IMR-90 (cell line): ENCODE data around the gene NFIX. TPM values are rescaled to one million over a fixed set of nuclear protein-coding genes. Genes with fewer than 3 reads are reported as not detected.

Experiments
- ATAC-seq: fragments of 200-7000 bp; cut with Tn5 transposase; 2 replicates; pipeline ENCODE4 v1.9.1; 2020; ENCODE audit warnings: low read depth, mild to moderate bottlenecking, moderate library complexity
- BruUV-seq: library from RNA; stranded (reverse); fragments of 400-500 nt; replicated peaks from 2 replicates; lab custom pipeline; 2021; lab: Mats Ljungman, UMichigan
- CTCF ChIA-PET: fragments of 300-600 bp; formaldehyde crosslinking; extraction: SDS; loops from one replicate; lab custom pipeline; 2021; ENCODE audit warnings: antibody characterized with exemption; lab: Yijun Ruan, JAX
- POLR2A ChIA-PET: fragments of 300-600 bp; sonication (Branson Sonifier 250); formaldehyde crosslinking; loops from one replicate; lab custom pipeline; 2022; ENCODE audit warnings: antibody characterized with exemption; ENCODE audit not compliant: unreplicated experiment; lab: Charles Lee
- DNase-seq: peaks from one replicate; pipeline ENCODE4 v3.0.0; 2013
- H2AFZ ChIP-seq: replicated peaks from 2 replicates; pipeline ENCODE3; 2013; ENCODE audit warnings: low read length, mild to moderate bottlenecking; ENCODE audit not compliant: poor library complexity
- H2AK5ac ChIP-seq: 2 replicates; pipeline ENCODE4 v1.6.1; 2013; ENCODE audit warnings: low read depth, low read length, inconsistent platforms
- H2AK9ac ChIP-seq: replicated peaks from 2 replicates; pipeline ENCODE3; 2013; ENCODE audit warnings: mild to moderate bottlenecking, low read depth, low read length, moderate library complexity; ENCODE audit not compliant: poor library complexity
- H2BK120ac ChIP-seq: 2 replicates; pipeline ENCODE4 v1.6.1; 2013; ENCODE audit warnings: low read depth, low read length, inconsistent platforms
- H2BK15ac ChIP-seq: 3 replicates; pipeline ENCODE4 v1.6.1; 2013; ENCODE audit warnings: low read depth, low read length, inconsistent platforms
- H2BK20ac ChIP-seq: 2 replicates; pipeline ENCODE4 v1.6.1; 2013; ENCODE audit warnings: low read depth, mild to moderate bottlenecking, inconsistent platforms, low read length, moderate library complexity
- H2BK5ac ChIP-seq: 2 replicates; pipeline ENCODE4 v1.6.1; 2013; ENCODE audit warnings: mild to moderate bottlenecking, low read depth, low read length, inconsistent platforms; ENCODE audit not compliant: poor library complexity, severe bottlenecking
- H3K14ac ChIP-seq: replicated peaks from 2 replicates; pipeline ENCODE4 v1.6.1; 2013; ENCODE audit warnings: low read depth, low read length, inconsistent platforms
- H3K18ac ChIP-seq: 2 replicates; pipeline ENCODE4 v1.6.1; 2013; ENCODE audit warnings: low read depth, low read length, control low read depth
- H3K23ac ChIP-seq: 2 replicates; pipeline ENCODE4 v1.6.1; 2013; ENCODE audit warnings: low read depth, low read length, inconsistent platforms
- H3K27ac ChIP-seq: 2 replicates; pipeline ENCODE4 v1.5.1; 2013; ENCODE audit warnings: mild to moderate bottlenecking, control low read depth, low read length; ENCODE audit not compliant: insufficient read depth
- H3K27me3 ChIP-seq: 2 replicates; pipeline ENCODE4 v1.6.1; 2013; ENCODE audit warnings: low read length; ENCODE audit not compliant: control insufficient read depth, insufficient read depth
- H3K36me3 ChIP-seq: 2 replicates; pipeline ENCODE4 v1.6.1; 2013; ENCODE audit warnings: low read length, mixed read lengths; ENCODE audit not compliant: control insufficient read depth, insufficient read depth
- H3K4ac ChIP-seq: 2 replicates; pipeline ENCODE4 v1.6.1; 2013; ENCODE audit warnings: low read depth, low read length, inconsistent platforms
- H3K4me1 ChIP-seq: 2 replicates; pipeline ENCODE4 v1.6.1; 2013; ENCODE audit warnings: low read length, mixed read lengths; ENCODE audit not compliant: control insufficient read depth, insufficient read depth
- H3K4me2 ChIP-seq: 2 replicates; pipeline ENCODE4 v1.6.1; 2013; ENCODE audit warnings: low read depth, mild to moderate bottlenecking, control low read depth, low read length, moderate library complexity
- H3K4me3 ChIP-seq: 2 replicates; pipeline ENCODE4 v1.5.1; 2013; ENCODE audit warnings: low read depth, mild to moderate bottlenecking, control low read depth, low read length, moderate library complexity; ENCODE audit not compliant: insufficient read depth
- H3K56ac ChIP-seq: 2 replicates; pipeline ENCODE4 v1.6.1; 2013; ENCODE audit warnings: low read length, inconsistent platforms; ENCODE audit not compliant: insufficient read depth; ENCODE audit errors: extremely low read depth
- H3K79me1 ChIP-seq, 2 experiments: 2 replicates each; pipeline ENCODE4 v1.6.1; 2013; ENCODE audit warnings: low read length in 2 of 2, inconsistent platforms in 1 of 2, low read depth in 1 of 2
- H3K9ac ChIP-seq: 2 replicates; pipeline ENCODE4 v1.6.1; 2013; ENCODE audit warnings: low read depth, low read length, control low read depth
- H3K9me1 ChIP-seq: 2 replicates; pipeline ENCODE4 v1.6.1; 2013; ENCODE audit warnings: low read length, inconsistent platforms; ENCODE audit not compliant: insufficient read depth
- H3K9me3 ChIP-seq: 2 replicates; pipeline ENCODE4 v1.6.1; 2013; ENCODE audit warnings: low read length; ENCODE audit not compliant: control insufficient read depth, insufficient read depth
- H4K20me1 ChIP-seq: 2 replicates; pipeline ENCODE4 v1.6.1; 2013; ENCODE audit warnings: low read length, inconsistent platforms; ENCODE audit not compliant: insufficient read depth
- H4K5ac ChIP-seq: 2 replicates; pipeline ENCODE4 v1.6.1; 2013; ENCODE audit warnings: mild to moderate bottlenecking, low read depth, low read length, control low read depth
- H4K8ac ChIP-seq, 2 experiments: 2 replicates each; pipeline ENCODE4 v1.6.1; 2013; ENCODE audit warnings: low read depth in 2 of 2, low read length in 2 of 2, control low read depth in 1 of 2, inconsistent platforms in 1 of 2
- H4K91ac ChIP-seq: 2 replicates; pipeline ENCODE4 v1.6.1; 2013; ENCODE audit warnings: low read depth, low read length, inconsistent platforms; ENCODE audit not compliant: insufficient read depth
- CEBPB ChIP-seq: IDR thresholded peaks from 2 replicates; pipeline ENCODE4 v1.6.1; 2012; ENCODE audit warnings: low read depth, low read length, improper control_type of control experiment
- CHD1 ChIP-seq: IDR thresholded peaks from 2 replicates; pipeline ENCODE4 v1.6.1; 2012; ENCODE audit warnings: low read depth, low read length, improper control_type of control experiment
- FOS ChIP-seq: fragments of 150-350 bp; IDR thresholded peaks from 2 replicates; pipeline ENCODE4 v1.6.1; 2016; ENCODE audit warnings: low read depth, low read length
- MAFK ChIP-seq: IDR thresholded peaks from 2 replicates; pipeline ENCODE4 v1.6.1; 2012; ENCODE audit warnings: low read depth, low read length, improper control_type of control experiment
- NFE2L2 ChIP-seq: fragments of 150-350 bp; IDR thresholded peaks from 2 replicates; pipeline ENCODE4 v1.6.1; 2016; ENCODE audit warnings: low read depth, mild to moderate bottlenecking, low read length
- RAD21 ChIP-seq: IDR thresholded peaks from 2 replicates; pipeline ENCODE4 v1.6.1; 2012; ENCODE audit warnings: low read length, improper control_type of control experiment
- RCOR1 ChIP-seq: IDR thresholded peaks from 2 replicates; pipeline ENCODE4 v1.6.1; 2012; ENCODE audit warnings: mild to moderate bottlenecking, low read length, improper control_type of control experiment; ENCODE audit not compliant: insufficient replicate concordance
- WGBS, 2 experiments: methylation state at CpG; one replicate each; pipeline versions ENCODE4 v1.1.5 to v1.1.7; 2013; ENCODE audit warnings: missing lambda C conversion rate in 2 of 2; ENCODE audit not compliant: insufficient read length in 1 of 2; ENCODE audit errors: extremely low coverage in 2 of 2; 5-methylcytosine and 5-hydroxymethylcytosine counted together
- dilution Hi-C: fragments of 300-500 bp; cut with HindIII; formaldehyde crosslinking; loops from one replicate; pipeline ENCODE4 v1.14.3; 2018; ENCODE audit warnings: low sequenced_read_pairs; ENCODE audit not compliant: unreplicated experiment
- in situ Hi-C: fragments of 300-500 bp; cut with MboI; formaldehyde crosslinking; loops from 3 replicates; pipeline ENCODE4 v1.14.3; 2019; ENCODE audit warnings: low sequenced_read_pairs, inconsistent platforms, mixed read lengths
- intact Hi-C: fragments of 100-400 bp; cut with micrococcal nuclease; formaldehyde crosslinking; loops from 2 replicates; pipeline ENCODE4 v1.10.0; 2022
- polyA plus RNA-seq, 3 experiments: library from polyadenylated mRNA; depleted of rRNA; stranded (reverse); fragments of >200 nt; gene quantifications; 2 replicates each; pipeline ENCODE4 v1.2.3, GENCODE V29; 2012; ENCODE audit warnings: low replicate concordance in 1 of 3
- total RNA-seq: library from RNA; depleted of rRNA; stranded (reverse); fragments of >200 nt; gene quantifications from 2 replicates; pipeline ENCODE4 v1.2.3, GENCODE V29; 2012

NFIX gene
- total and polyA plus RNA-seq, 2 of the 4 experiments (the other 2 are of a cell fraction): 10.2 to 47.7 TPM

DNA sequence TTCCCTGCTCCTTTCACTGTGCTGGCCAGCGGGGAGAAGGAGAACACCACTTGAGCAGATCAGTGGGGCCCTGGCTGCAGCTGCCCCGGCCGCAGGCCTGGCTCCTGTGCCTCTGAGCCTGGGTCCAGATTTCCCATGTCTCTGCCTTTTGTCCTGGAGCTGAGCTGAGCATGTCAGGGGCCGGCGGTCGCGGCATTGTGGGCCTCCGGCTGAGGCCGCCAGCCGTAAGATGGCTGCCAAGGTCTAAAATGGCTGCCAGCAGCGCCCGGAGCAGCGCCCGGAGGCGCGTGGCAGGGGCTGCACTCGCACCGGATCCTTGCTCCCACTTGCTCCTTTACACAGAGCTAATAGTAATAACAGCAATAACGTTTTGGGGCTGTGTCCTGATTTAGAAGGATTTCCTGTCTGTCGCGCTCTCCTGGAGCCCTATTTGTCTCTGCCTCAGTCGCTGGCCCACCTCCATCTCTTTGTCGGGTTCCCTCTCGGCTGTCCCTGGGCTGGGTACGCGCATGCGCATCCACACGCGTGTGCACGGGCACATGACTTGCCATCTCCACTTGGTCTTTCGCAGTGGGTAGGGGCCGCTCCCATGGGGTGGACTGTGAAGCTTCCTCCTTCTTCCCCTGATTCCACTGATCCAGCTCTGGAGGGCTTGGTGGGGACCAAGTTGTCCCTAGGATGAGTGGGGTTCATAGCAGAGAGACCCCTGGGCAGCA, 75.3 kb downstream of the NFIX start (continued):
- no peak for TF ChIP-seq CHD1
- no peak for TF ChIP-seq RCOR1
- TF ChIP-seq MAFK: no peak
- no peak for TF ChIP-seq CEBPB

DNA sequence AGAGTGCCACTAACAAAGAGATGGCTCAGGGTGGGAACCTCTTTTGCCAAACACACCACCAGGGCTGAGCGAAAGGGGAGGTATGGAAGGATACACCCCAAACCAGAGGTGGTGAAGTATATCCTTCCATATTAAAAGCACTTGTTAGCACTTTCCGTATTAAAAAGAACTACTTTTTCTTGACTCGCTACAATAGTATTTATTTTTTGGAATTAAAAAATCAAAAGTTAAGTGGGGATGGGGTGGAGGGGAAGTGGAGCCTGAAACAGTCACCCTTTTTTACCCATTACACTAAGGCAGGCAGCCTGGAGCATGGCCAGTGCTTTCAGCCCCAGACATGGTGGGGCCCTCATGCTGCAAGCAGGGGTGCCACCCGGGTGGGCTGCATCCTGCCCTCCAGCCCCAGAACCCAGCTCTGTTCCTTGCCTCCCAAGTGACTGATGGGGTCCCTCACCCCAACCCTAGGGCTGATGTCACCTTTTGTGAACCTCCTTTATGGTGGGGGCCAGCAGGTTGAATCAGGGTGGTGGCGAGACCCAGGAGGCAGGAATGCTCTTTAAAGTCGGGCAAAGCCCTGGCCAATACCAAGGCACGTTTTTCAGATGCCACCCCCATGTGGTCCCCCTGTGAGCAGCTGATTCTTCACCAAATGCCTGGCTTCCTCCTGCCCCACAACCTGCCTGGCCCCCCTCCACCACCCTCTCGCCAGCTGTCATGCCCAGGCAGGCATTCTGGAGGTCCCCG, 76.3 kb downstream of the NFIX start:
- Histone ChIP-seq H4K5ac (no peak overlapping the region), H3K79me1 (peaks cover 14 to 42% of the 10 kb centered on the region in 2 experiments), H3K14ac (no peak overlapping the region), H4K20me1 (peaks cover 33% of the 10 kb centered on the region), H3K9me1 (no peaks in the 10 kb centered on the region), H3K18ac (no peak overlapping the region), H3K9ac (no peak overlapping the region), H3K4me1 (peaks cover 7% of the 10 kb centered on the region; the same call in 1 of the 2 replicates), H3K27ac (no peak overlapping the region), H3K36me3 (peaks cover 33% of the 10 kb centered on the region), H4K8ac (no peak overlapping the region), H2AK9ac (no peak overlapping the region), H2AK5ac (no peak overlapping the region), H3K56ac (no peak overlapping the region), H2AFZ (no peak overlapping the region), H2BK20ac (no peak overlapping the region), H3K4me2 (no peak overlapping the region), H3K23ac (no peak overlapping the region), H3K27me3 (no peaks in the 10 kb centered on the region), H2BK5ac (no peak overlapping the region), H3K4ac (no peak overlapping the region), H2BK15ac (no peak overlapping the region), H2BK120ac (no peak overlapping the region), H3K9me3 (no peaks in the 10 kb centered on the region), H4K91ac (no peak overlapping the region), H3K4me3 (no peak overlapping the region)
- TF ChIP-seq NFE2L2 (no peak), RCOR1 (no peak), FOS (no peak), RAD21 (no peak), CHD1 (no peak), MAFK (no peak)
- dilution Hi-C loops: no loop called here
- intact Hi-C loops: no loop called here
- in situ Hi-C loops: no loop called here
- 100% methylated on average over 1 of the region's 9 CpGs; no CpG with 5 or more reads in 1 of the 2 experiments for WGBS, 2 experiments
- POLR2A ChIA-PET: no interaction called here
- no peak for DNase-seq
- no peak for ATAC-seq
- BruUV-seq: no TSS peak
- CTCF ChIA-PET: interaction anchor here (1.7 kb wide), 1 partner anchor 10 kb away, joined by 6 read pairs; no protein-coding TSS in a partner anchor
